Inflammatory macrophage treated with lipopolysaccharide for 1 hour (primary cell): Measurements from ENCODE around the gene SULF2.
A peak's percentile ranks its signal among the peaks of the same experiment; 100 is the strongest.

Experiments
- DNase-seq, 2 donors: peaks; one replicate each; pipeline ENCODE4 v3.0.0-alpha.2; 2020 to 2022

Gene SULF2

DNA sequence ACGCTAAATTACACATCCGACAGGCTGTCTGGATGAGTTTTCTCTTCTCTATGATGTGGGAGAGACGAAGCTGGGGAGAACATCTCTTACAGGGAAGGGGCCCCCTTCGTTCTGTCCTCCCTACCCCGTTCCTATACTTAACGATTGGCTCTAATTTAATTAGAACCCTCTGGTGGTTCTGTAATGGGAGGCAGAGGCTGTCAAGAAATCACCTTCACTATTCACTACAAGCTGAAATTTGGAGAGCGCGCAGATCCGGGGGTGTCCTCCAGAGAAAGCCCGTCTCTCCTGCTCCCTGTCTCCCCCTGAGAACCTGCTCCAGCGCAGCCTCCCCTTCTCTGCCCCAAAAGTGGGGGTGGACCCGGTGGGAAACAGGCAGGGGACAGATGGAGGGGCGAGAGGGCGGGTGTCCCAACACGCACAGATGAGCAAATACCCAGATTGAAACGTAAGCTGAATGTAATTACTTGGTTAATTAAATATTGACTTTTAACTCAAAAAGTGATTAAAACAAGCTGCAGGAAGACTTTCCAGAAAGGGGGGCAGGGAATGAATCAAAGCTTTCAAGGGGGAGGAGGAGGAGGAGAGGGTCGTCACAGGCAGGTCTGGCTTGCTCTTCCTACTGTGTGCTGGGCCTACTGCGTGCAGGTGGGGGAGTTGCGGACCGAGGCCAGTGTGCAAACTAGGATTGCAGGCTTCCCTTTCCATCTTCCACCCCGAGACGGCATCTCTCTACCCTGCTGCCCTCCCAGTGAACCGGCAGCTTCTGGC is 1.3 kb downstream of the SULF2 start:
- DNase-seq, result no peak

DNA sequence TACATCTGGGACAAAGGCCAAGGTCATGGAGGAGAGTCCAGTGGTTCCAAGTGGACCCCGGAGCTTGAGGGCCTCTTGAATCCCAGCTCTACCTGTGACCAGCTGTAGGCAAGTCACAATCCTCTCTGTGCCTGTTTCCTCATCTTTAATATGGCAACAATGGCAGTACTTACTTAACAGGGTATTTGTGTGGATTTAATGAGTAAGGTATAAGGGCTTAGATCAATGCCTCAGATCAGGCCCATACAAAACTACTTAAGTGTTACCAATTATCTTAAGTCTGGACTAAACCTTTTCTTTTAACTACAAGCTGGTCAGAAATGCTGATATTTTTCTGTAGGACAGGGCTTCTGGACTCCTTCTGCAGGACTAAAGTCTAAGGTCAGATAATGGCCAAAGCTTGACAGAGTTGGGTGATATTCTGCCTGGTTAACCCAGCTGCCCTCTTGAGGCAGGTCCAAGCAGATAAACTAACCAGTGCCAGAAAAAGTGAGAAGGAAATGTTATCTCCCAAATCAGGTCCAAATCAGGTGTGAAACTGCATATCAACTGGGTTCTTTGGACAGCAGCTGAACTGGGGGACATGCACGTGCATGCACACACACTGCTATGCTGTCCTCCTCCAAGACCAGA is 2.2 kb downstream of the SULF2 start:
- no peak for DNase-seq

GRCh38 chr20:47782076-47782475 is 3.2 kb downstream of the SULF2 start:
- peak in 1 of 2 donors; percentile 51 for DNase-seq

DNA sequence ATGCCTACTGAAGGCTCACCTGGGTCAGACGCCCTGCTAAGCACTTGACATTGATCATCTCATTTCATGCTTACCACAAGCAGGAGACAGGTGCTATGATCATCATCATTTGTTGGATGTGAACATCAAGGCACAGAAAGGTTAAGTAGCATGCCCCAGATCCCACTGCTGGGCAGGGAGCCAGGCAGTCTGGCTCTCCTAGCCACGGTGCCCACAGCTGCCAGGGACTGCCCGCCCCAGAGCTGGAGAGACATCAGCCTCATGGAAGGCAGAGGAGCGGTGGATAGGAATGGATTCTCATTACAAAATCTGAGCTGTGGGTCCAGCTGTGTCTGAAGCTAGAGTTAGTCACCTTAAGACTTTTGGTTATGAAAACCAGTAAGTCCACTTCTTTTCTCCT is 3.6 kb downstream of the SULF2 start:
- no peak for DNase-seq

DNA sequence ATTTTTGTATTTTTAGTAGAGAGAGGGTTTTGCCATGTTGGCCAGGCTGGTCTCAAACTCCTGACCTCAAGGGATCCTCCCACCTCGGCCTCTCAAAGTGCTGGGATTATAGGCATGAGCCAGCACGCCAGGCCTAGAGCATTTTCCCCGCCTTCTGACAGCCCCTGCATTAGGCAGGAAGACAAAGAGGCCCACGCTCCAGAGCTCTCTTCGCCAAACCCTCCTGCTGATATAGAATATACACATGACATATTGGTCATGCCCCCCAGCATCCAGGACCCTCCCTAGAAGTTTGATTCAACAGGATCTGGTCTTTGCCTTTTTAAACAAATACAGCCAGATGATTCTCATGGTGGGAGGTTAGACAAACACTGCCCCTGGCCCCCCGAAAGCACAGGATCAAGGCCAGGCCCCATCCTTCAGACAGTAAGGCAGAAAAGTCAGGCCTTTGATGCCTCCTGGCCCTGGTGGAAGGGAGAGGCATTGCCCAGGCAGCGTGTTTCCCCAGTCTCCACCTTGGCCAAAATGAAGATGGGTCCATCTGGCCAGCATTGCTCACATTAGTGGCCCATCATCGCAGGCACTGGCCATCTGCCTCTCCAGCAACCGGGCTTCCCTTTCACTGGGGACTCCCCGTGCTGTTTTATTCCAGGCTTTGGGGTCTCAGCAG is 4.4 kb downstream of the SULF2 start:
- DNase-seq, result no peak

DNA sequence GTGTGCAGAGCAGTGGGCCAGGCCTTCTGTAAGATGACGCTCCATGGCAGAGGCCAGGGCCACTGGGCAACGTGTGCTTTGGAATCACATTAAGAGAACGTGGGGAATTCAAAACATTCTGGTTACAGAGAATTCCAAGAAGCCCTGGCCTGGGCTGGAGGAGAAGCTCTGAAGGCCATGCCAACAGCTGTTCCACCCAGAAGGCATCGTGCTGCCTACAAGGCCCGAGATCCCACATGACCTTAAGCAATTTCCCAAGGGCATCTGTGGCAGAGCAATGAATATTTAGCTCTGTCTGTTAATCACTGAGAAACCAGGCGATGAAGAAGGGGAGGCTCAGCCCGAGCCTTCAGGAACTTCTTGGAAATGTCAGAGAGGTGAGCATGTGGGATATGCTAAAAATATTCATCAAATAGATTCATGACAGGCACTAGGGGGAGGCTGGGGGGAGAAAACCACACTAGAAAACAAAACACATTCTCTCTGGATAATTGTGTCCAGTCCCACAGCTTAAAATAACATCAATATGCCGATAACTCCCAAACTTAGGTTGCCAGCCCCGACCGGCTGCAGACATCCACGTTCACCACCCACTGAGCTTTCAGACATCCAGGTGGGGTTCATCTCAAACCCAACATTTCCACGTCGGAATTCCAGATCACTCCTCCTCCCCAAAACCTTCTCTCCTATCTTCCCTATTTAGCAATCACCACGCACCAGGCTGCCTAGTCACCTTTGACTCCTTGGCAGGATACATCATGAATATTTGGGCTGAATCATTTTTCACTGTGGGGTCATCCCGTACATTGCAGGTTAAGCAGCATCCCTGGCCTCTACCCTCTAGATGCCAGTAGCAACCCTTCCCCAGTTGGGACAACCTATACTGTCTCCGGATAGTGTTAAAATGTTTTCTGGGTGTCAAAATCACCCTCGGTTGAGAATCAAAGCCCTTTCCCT is 6.6 kb downstream of the SULF2 start:
- no peak for DNase-seq

GRCh38 chr20:47777220-47777619 is 8.1 kb downstream of the SULF2 start:
- DNase-seq, result no peak

DNA sequence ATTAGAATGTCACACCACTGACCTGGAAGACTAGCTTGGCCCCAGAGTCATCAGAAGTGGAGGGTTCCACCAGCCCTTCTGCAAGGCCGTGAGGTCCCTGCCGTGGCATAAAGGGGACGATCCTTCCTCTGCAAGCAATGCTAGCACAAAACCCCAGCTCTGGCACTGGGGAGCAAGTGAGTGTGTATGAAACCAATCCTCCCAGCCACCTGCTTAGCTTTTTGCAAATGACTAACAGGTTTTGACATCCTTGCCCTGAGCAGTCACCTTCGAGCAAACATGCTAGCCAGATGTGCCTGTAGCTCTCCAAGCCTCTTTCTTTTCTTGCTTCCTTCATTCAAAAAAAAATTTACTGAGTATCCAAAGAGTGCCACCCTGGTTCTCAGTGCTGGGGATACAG is 8.6 kb downstream of the SULF2 start:
- DNase-seq, result no peak

- DNase-seq, result peak in 1 of 2 donors; percentile 56
Observed at GRCh38 chr20:47775841-47776240, 9.4 kb downstream of the SULF2 start.

- DNase-seq, result no peak
Observed at GRCh38 chr20:47775039-47775438, 10.2 kb downstream of the SULF2 start.

DNA sequence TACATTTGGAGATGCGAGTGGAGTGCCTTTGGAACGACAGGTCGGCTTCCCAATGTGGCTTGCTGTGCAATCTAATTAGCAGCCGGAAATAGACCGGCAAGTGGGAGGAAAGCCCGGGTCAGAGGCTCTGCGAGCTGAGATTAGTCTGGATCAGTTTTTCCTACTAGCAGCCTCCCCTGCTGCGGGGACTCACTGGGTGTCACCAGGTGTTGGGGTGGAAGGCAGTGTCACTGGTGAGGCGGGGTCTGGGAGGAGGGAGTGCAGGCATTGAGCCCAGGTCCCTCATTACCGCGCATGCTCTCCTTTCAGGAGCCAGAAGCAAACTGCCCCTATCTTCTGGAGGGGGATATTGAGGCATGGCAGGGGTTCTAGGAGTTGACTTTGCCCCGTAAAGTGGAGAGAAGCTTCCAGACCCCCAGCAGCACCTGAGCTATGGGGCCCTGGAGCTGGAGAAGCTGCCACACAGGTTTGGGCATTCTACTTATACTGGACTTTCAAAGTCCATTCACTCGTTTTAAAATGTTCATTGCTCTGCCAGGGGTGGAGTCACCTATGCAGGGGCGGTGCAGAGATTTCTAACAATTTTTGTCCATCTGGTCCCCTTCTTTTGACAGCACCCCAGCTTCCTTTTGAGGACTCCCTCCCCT is 11.0 kb downstream of the SULF2 start:
- no peak for DNase-seq

GRCh38 chr20:47773371-47773786 is 11.9 kb downstream of the SULF2 start:
- DNase-seq, result peak; percentile 51 to 56

- DNase-seq, result peak; percentile 72 to 76
Observed at GRCh38 chr20:47770935-47771334, 14.3 kb downstream of the SULF2 start.

GRCh38 chr20:47768016-47768824 is 17.1 kb downstream of the SULF2 start:
- DNase-seq, result peak; percentile 93 to 98

DNA sequence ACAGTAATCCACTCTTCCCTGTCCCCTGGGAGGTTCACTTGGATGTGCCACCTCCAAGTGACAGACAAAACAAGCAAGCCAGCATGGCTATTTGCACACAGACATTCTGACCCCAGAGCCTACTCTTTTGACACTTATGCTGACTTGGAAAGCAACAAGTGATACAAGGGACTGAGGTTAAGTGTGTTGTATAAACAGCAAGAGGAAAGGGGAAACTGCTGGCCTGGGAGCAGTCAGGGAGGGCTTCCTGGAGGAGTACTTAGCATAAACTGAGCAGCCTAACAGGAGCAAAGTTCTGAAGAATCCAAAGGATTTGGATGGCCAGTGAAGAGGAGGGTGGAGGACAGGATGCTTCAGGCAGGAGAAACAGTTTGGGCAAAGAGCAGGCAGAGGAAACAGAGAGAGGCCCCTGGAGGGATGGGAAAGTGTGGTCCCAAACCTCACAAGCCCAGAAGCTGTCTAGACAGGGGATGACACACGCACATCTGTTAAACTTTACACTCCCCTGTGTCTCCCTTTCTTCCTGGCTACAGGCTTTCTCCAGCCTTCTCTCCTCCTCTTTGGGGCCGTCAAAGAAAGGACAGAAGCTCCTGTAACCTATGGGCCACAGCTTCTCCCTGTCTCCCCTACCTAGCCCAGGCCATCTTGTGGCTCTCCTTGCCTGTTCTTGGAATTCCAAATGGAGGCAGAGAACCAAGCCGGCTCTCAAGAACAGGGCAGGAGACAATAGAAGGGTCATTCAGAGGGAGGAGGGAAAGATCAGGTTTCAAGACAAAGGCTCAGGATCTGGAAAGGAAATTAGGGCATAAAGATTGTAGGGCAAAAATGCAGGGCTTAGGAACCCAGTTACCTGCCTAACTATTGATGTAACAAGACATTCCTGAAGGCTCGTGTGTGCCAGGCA is 19.3 kb downstream of the SULF2 start:
- peak in 1 of 2 donors; percentile 34 for DNase-seq

GRCh38 chr20:47765271-47765670 is 20.0 kb downstream of the SULF2 start:
- DNase-seq, result no peak

- DNase-seq, result no peak
Observed at GRCh38 chr20:47764154-47764733, 21.0 kb downstream of the SULF2 start.

GRCh38 chr20:47762699-47763268 is 22.5 kb downstream of the SULF2 start:
- DNase-seq, result peak in 1 of 2 donors; percentile 51

GRCh38 chr20:47761482-47762047 is 23.7 kb downstream of the SULF2 start:
- no peak for DNase-seq
